ENCODE results near the gene ST7.

GRCh38 chr7:117097860-117098259, 144.6 kb downstream of the ST7 start:
- TF ChIP-seq USF2 (IDR thresholded peaks at IDR 0.05) (no peak), RCOR1 (IDR thresholded peaks at IDR 0.05; ENCODE audit: low read depth, low read length) (no peak), EP300 (IDR thresholded peaks at IDR 0.05) (no peak), POLR2A (IDR thresholded peaks at IDR 0.05; ENCODE audit: low read length) (no peak), CTCF (IDR thresholded peaks at IDR 0.05) (no peak), MYC (IDR thresholded peaks at IDR 0.05; ENCODE audit: borderline replicate concordance, low read length) (no peak), SREBF2 (IDR thresholded peaks at IDR 0.05) (no peak), NR3C1 (IDR thresholded peaks at IDR 0.05) (no peak), REST (IDR thresholded peaks at IDR 0.05) (no peak), CHD4 (IDR thresholded peaks at IDR 0.05; ENCODE audit: borderline replicate concordance) (no peak), MAX (IDR thresholded peaks at IDR 0.05) (no peak), FOSL2 (IDR thresholded peaks at IDR 0.05) (no peak), FOSL2 (CRISPR knock-in tag; IDR thresholded peaks at IDR 0.05) (no peak)
